HG02571 (cell line): Measurements from ENCODE around the gene GAS2L2.

Experiments
- ATAC-seq: cut with Tn5 transposase; IDR thresholded peaks from one replicate; pipeline ENCODE4 v1.9.1; 2021; ENCODE audit warnings: mild to moderate bottlenecking, moderate library complexity; ENCODE audit not compliant: unreplicated experiment

Gene GAS2L2

GRCh38 chr17:35730400-35731005 lies 22.5 kb downstream of the GAS2L2 start:
- no peak for ATAC-seq

GRCh38 chr17:35729405-35729833 lies 23.6 kb downstream of the GAS2L2 start:
- ATAC-seq, result no peak

GRCh38 chr17:35728551-35728950 lies 24.5 kb downstream of the GAS2L2 start:
- ATAC-seq, result no peak

- no peak for ATAC-seq
Measured at GRCh38 chr17:35727635-35728034, 25.4 kb downstream of the GAS2L2 start.

- ATAC-seq, result no peak
Measured at GRCh38 chr17:35726953-35727460, 26.0 kb downstream of the GAS2L2 start.

GRCh38 chr17:35726127-35726952 lies 26.7 kb downstream of the GAS2L2 start:
- ATAC-seq, result no peak

GRCh38 chr17:35725802-35726126 lies 27.3 kb downstream of the GAS2L2 start:
- ATAC-seq, result no peak

- no peak for ATAC-seq
Measured at GRCh38 chr17:35725058-35725457, 28.0 kb downstream of the GAS2L2 start.

- no peak for ATAC-seq
Measured at GRCh38 chr17:35723735-35724134, 29.3 kb downstream of the GAS2L2 start.

- no peak for ATAC-seq
Measured at GRCh38 chr17:35717475-35717874, 35.6 kb downstream of the GAS2L2 start.

- ATAC-seq, result no peak
Measured at GRCh38 chr17:35716897-35717465, 36.1 kb downstream of the GAS2L2 start.

- no peak for ATAC-seq
Measured at GRCh38 chr17:35716173-35716572, 36.9 kb downstream of the GAS2L2 start.

- ATAC-seq, result no peak
Measured at GRCh38 chr17:35715416-35715815, 37.6 kb downstream of the GAS2L2 start.

- ATAC-seq, result no peak
Measured at GRCh38 chr17:35714988-35715387, 38.1 kb downstream of the GAS2L2 start.

GRCh38 chr17:35713069-35713728 lies 39.8 kb downstream of the GAS2L2 start:
- no peak for ATAC-seq

- ATAC-seq, result no peak
Measured at GRCh38 chr17:35710950-35711349, 42.1 kb downstream of the GAS2L2 start.

GRCh38 chr17:35709874-35710273 lies 43.2 kb downstream of the GAS2L2 start:
- ATAC-seq, result no peak

- ATAC-seq, result no peak
Measured at GRCh38 chr17:35708951-35709350, 44.1 kb downstream of the GAS2L2 start.

GRCh38 chr17:35708149-35708548 lies 44.9 kb downstream of the GAS2L2 start:
- no peak for ATAC-seq

- ATAC-seq, result no peak
Measured at GRCh38 chr17:35705705-35706104, 47.3 kb downstream of the GAS2L2 start.

- no peak for ATAC-seq
Measured at GRCh38 chr17:35705230-35705629, 47.8 kb downstream of the GAS2L2 start.
